NCI-H2107 treated with DMSO at 0.1 percent for 48 hours (cell line): ENCODE data around the gene LRP10.
"Not testable (repeated sequence)": the region's sequence is repeated elsewhere in the genome, so short reads cannot be mapped to it uniquely, and the experiment has no call there.

Experiments
- DNase-seq: peaks from one replicate; lab custom pipeline; 2025; ENCODE audit not compliant: unreplicated experiment; lab: John Stamatoyannopoulos, UW

Gene LRP10, protein sequence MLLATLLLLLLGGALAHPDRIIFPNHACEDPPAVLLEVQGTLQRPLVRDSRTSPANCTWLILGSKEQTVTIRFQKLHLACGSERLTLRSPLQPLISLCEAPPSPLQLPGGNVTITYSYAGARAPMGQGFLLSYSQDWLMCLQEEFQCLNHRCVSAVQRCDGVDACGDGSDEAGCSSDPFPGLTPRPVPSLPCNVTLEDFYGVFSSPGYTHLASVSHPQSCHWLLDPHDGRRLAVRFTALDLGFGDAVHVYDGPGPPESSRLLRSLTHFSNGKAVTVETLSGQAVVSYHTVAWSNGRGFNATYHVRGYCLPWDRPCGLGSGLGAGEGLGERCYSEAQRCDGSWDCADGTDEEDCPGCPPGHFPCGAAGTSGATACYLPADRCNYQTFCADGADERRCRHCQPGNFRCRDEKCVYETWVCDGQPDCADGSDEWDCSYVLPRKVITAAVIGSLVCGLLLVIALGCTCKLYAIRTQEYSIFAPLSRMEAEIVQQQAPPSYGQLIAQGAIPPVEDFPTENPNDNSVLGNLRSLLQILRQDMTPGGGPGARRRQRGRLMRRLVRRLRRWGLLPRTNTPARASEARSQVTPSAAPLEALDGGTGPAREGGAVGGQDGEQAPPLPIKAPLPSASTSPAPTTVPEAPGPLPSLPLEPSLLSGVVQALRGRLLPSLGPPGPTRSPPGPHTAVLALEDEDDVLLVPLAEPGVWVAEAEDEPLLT

DNA sequence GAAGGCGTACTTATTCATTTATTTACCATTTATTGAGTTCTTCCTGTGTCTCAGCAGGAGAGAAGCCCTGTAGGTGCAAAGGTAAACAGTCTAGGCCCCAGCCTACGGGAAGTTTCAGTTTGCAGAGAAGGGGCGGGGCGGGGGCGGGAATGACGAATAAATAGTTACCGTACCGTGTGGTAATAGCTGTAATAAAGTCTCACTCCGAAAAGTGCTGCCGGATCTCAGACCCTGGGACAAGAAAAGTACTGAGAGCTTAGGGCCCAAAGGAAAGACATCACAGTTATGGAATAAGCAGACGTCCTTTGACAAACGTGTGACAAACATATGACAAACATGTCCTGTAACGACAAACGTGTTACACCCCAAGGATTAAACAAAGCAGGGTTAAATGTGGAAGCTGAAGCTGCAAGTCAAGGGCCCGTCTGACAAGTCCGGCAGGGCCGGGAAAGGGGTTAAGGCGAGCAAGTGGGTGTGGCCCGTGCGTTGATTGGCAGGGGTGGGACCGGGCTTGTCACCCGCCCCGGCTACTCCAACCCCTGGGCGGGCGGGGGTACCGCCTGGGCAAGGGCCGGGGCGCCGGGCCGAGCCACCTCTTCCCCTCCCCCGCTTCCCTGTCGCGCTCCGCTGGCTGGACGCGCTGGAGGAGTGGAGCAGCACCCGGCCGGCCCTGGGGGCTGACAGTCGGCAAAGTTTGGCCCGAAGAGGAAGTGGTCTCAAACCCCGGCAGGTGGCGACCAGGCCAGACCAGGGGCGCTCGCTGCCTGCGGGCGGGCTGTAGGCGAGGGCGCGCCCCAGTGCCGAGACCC, at the start of gene LRP10:
Gene LRP10, plus strand, starts transcription at position 517 of the 809 bp plus-strand sequence. CDS start 564 bp downstream, outside the sequence.
- peak; percentile 85 for DNase-seq

DNA sequence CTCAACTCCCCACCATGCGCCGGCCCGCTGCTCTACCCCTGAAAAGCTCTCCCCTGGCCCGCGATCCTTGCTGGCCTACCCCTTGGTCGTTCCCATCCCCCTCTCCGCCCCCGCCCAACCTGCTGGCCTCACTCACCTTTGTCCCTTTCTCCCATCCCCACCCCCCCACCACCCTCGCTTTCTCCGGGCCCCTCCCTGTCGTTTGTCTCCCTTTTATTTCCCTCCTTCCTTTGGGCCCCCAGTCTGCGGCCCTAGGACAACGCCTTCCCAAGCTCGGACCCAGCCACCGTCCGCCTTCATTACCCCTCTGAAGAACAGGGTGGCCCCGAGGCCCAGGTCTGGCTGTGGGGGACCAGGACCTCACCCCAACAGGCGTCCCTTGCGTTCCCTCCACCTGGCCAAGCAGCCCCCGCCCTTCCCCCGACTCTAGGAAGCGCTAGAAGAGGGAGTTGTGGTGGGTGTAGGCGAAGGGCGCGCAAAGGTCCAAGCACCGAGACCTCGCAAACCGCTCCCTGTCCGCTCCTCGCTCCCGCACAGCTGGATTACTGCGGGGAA, 49.4 kb upstream of the LRP10 start:
- no peak for DNase-seq

DNA sequence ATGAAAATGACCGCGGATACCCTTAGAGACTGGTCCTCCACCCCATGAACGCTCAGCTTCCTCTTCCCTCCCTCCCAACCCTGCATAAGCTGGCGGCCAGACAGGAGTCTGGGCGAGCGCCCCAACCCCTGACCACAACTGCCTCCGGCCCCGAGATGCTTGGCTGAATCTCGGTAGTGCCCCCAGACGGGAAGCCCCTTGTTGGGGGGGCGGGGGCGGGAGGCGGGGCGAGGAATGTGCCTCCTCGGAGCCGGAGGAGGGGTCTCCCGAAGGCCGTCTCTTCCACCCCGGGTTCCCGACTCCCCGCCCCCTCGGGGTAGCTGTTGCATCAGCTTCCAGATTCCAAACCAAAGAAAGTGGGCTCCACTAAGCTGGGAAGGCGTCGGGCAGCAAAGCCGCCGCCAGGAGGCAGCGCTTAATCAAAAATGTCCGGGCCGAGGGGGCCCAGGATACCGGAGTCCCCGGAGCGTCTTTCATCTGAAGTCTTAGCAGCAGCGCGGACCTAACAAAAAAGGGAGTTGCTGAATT, 48.9 kb upstream of the LRP10 start:
- no peak for DNase-seq

DNA sequence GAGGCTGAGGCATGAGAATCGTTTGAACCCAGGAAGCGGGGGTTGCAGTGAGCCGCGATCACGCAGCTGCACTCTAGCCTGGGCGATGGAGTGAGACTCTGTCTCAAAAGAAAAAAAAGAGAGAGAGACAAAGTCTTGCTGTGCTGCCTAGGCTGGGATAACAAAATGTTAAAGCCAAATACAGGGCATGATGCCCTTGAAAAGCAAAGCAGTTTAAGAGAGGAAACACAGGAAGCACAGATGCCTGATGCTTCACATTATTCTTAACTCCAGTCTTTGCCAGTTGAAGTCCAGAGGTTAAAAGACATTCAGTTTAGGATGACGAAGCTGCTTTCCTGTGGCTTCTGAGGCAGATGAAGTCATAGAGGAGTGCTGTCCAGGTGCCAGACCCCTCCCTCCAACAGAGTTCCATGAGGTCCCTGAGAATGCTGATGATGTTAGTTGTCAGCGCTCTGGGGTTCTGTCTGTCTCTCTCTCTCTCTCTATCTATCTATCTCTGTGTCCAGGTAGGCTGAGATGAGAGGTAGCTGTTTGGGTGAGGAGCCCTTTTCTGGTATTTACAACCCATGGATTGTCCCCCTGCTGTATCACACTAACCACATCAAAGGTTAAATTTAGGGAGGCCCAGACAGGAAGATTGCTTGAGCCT, 46.7 kb upstream of the LRP10 start:
- peak; percentile 24 for DNase-seq

DNA sequence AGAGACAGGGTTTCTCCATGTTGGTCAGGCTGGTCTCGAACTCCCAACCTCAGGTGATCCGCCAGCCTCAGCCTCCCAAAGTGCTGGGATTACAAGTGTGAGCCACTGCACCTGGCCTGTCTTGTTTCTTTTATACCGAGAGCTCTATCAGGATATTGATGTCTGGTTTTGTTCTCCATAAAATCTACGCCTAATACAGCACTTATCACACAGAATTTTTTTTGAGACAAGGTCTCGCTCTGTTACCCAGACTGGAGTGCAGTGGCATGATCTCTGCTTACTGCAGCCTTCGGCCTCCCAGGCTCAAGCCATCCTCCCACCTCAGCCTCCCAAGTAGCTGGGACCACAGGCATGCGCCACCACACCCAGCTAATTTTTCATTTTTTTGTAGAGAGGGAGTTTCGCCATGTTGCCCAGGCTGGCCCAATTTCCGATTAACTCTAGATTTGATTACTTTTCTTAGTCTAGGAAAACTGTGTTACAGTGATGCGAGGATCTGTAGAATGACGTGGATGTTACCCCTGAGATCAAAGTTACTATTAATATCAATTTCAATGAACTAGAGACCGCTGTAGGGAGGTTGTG, 42.4 kb upstream of the LRP10 start:
- DNase-seq = not testable (repeated sequence)

DNA sequence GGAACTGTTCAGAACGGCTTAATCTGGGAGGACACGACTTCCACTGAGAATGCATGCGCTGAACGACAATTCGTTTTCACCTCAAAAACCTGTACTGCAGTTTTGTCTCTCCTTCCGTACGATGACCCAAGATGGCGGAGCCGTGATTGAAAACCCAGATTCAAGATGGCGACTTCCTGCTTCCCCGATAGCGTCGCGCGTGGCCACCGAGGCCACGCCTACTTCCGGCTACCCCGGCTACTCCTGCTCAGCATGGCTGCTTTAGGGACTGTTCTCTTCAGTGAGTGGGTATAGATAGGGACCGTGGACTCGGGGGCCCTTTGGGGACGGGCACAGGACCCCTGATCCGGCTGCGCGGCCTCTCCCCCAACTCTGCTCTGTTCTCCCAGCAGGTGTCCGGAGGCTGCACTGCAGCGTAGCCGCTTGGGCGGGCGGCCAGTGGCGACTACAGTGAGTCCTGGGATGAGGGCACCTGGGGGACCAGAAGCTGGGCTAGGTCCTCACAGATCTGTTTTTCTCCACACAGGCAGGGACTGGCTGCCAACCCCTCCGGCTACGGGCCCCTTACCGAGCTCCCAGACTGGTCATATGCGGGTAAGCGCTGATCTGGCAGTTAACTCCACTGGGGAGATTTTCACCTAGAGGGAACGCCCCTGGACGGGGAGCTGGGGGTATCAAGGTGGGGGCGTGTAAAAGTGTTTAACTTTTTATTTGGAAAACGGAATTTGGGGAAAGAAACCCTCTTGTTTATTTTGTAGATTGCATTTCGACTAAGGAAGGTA, 41.7 kb upstream of the LRP10 start, which contains the start of gene MRPL52:
Gene MRPL52, plus strand, starts transcription at position 227 of the 782 bp plus-strand sequence. Its CDS starts 26 bp downstream, at position 253.
- peak; percentile 96 for DNase-seq

DNA sequence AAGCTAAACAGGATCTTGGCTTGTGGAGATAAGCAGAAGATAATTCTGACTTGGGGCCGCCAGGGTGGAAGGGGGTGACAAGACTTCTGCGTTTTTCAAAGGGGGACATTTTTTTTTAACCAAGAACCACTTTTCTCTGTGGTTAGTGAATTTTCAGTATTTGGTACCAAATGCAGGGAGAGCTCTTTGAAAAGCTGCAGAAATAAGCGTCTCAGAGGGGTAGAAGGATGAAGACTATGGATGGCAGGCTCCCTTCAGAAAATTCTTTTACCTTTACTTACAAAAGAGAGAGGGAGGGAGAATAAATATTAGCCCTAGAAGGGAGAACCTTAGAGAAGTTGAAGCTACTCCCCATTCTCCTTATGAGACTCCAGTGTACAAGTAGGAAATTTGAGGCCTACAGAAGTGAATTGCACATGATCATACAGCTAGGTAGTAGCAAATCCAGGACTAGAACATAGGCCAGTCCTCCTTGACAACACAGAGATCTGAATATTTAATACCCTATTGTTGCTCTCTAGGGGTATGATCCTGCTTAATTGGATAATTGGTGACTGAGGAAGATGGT, 41.0 kb upstream of the LRP10 start:
- no peak for DNase-seq

DNA sequence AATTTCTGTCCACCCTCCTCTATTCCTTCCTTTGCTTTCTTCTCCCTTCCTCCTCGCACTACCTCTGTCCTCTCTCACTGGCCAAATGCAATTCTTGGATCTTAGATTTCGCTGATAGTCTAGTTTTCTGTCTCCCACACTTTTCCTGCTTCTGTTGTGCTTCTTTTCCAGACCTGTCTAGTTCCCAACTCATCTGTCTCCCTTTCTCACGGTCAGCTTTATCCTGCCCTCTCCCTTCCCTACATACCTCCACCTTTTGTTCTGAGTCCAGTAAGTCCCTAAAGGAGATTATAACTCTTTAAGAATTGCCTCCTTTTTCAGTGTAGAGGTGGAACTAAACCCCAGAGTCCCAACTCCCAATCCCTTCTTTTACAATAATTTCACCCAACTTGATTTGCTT, 36.0 kb upstream of the LRP10 start:
- DNase-seq = no peak

DNA sequence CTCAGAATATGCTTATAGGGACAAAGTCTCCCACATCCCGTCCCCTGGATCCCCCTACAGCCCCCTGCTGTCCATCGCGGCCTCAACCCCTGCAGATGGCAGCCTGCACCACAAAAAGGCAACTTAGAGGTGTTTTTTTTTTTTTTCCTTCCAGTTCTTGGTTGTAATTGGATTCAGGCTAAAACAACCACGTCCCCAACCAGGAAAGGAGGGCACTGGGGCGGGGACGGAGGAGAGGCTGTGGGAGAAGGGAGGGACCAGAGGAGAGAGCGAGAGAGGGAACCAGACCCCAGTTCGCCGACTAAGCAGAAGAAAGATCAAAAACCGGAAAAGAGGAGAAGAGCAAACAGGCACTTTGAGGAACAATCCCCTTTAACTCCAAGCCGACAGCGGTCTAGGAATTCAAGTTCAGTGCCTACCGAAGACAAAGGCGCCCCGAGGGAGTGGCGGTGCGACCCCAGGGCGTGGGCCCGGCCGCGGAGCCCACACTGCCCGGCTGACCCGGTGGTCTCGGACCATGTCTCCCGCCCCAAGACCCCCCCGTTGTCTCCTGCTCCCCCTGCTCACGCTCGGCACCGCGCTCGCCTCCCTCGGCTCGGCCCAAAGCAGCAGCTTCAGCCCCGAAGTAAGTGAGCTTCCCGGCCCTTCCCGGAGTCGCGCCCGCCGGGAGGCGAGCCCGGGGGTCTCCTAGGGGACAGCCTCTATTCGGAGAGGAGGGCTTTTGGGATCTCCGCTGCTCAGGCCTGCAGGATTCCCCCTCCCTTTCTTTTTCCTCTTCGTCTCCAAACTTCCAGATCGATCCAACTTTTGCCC, 35.0 kb upstream of the LRP10 start, which contains the start of gene MMP14:
Gene MMP14, plus strand, starts transcription at position 285 of the 813 bp plus-strand sequence. Its CDS starts 233 bp downstream, at position 518.
- DNase-seq = no peak

DNA sequence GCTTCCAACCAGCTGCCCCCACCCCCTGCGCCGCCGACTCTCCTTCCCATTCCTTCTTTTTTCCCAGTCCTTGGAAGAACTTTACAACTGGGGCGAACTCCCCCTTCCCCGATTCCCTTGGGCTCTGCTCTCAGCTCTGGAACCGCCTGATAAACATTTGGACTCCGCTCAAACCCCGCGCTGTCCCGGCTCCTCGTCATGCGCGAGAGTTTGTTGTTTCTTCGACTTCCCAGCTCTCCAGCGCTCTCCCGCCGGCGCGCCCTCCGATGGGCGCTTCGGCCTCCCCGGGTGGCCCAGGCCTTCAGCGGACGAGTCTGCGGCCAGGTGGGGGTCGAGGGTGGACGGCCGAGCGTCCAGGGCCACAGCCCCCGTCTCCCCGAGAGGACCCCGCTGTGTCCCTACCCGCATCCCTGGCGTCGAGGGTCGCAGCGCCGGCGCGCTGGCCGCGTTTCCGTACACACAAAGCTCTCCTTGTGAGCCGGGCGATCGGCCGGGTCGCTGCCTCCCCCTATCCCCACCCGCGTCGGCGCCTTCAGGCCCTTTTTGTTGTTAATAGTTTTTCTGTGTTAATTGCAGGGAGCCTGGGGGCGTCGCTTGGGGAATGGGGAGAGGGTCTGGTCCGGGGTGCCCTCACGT, 34.3 kb upstream of the LRP10 start:
- no peak for DNase-seq

DNA sequence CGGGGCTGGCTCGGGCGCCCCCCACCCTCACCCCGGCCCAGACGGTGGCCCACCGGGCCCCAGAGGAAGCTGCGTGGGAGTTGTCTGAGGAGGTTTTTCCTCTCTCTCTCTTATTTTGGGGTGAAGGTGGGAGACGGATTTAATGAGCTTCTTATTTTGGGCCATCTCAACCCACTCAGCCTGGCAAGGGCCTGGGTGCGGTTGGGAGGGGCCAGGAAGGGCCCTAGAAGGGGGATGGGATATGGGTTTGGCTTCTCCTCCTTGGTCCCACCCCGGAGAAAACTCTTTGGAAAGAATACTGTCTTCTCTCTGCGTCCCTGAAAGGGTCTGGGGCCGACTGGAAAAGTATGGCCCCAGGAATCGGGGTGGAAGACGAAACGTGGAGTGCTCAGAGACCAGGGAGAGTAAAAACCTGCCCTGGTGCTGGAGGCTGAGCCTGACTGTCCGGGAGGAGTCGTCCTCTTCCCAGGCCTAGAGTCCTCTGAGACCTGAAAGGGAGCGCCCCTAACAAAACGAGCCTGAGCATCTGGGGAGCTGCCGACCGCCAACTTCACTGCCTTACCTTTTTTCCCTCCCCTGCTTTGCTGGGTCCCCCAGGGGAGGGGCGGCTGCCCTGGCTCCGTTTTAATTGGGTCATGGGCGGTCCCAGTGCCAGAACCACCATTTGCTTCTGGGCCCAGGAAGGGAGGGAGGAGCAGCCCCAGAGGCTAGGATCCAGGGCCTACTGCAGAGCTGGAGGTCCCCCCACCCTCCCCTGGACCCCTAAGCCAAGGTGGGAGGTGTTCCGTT, 33.6 kb upstream of the LRP10 start:
- DNase-seq = no peak

DNA sequence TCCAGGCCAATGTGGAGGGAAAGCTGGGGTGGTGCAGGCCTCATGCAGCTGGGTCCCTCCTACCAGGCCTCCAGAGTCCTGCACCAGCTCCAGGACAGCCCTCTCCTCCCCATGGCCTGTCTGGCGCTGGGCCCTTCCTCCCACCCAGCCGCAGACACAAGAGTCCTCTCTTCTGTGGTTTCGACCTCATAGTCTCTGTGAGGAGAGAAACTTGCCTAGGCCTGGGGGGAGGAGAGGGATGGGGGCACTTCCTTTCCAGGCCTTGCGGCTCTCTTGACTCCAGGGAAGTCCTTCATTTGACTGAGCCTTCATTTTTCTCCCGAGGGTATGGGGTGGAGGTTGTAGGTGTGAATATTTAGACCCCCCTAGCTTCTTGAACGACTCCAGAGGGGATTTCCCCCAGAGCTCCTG, 32.9 kb upstream of the LRP10 start:
- DNase-seq = no peak

DNA sequence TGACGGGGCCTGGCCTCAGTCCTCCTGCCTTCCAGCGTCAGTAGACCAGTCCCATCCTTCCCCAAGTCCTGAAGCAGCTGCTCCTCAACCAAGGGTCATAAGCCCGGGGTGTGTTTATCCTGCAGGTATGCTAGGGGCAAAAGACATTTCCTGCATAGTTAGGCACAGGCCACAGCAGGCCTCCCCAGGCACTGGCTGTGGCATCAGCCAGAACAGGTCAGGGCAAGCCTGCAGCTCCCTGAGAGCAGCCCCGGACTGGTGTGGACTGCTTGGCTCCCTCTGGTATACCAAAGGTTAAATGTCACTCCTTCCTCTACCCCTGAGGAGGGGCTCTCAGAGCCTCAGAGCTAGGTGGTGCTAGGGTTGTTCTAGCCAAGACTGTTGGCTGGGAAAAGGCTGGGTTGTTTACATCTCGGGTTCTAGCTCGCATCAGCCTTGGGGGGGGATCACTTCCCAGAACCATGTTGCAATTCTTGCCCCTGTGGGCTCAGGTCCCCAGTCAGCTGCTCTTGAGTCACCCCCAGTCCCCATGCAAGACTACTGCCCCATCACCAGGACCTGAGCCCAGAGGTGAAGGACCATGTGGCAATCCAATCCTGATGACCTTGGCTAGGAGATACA, 32.3 kb upstream of the LRP10 start:
- DNase-seq = no peak

DNA sequence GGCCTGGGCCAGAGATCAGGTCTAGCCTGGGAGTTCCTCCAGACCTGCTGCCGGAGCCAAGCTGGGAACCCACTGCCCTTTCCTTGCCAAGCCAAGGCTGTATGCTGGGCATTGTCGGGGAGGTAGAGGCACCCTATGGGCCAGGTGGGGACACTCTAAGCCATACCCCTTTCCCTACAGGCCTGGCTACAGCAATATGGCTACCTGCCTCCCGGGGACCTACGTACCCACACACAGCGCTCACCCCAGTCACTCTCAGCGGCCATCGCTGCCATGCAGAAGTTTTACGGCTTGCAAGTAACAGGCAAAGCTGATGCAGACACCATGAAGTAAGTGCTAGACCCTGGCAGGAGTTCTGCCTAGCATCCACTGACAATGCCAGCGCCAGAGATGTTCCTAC, 30.2 kb upstream of the LRP10 start:
- no peak for DNase-seq

DNA sequence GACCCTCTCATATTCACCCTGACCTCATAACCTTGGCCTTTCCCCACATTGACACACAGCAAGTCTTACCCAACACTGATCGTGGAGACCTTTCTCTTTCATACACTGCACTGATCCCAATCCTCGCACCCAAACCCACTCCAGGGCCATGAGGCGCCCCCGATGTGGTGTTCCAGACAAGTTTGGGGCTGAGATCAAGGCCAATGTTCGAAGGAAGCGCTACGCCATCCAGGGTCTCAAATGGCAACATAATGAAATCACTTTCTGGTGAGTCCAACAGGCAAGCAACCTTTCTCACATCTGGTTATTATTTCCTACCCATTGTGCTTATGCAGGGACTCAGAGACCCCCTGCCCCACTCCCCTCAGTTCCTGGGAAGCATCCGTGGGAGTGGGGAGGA, 29.8 kb upstream of the LRP10 start:
- no peak for DNase-seq
